H9 (cell line): Measurements from ENCODE around the gene PHGDH. TPM values are rescaled to one million over a fixed set of nuclear protein-coding genes. Genes with fewer than 3 reads are reported as not detected.

ENCODE experiments used
- DNase-seq: peaks from one replicate; pipeline ENCODE4 v3.0.0-alpha.2; 2017
- H2AFZ ChIP-seq: one replicate; pipeline ENCODE4 v1.6.1; 2013; ENCODE audit warnings: mild to moderate bottlenecking, low read length, control low read depth, moderate library complexity
- H2AK5ac ChIP-seq: 2 replicates; pipeline ENCODE4 v1.6.1; 2013; ENCODE audit warnings: low read length, control low read depth, mixed read lengths; ENCODE audit not compliant: insufficient read length
- H2BK120ac ChIP-seq: one replicate; pipeline ENCODE4 v1.6.1; 2013; ENCODE audit warnings: low read depth, mild to moderate bottlenecking, low read length, control low read depth, inconsistent platforms; ENCODE audit not compliant: poor library complexity, severe bottlenecking
- H2BK12ac ChIP-seq: 2 replicates; pipeline ENCODE4 v1.6.1; 2013; ENCODE audit warnings: low read length, control low read depth, mixed read lengths, low read depth; ENCODE audit not compliant: insufficient read length
- H2BK15ac ChIP-seq: 2 replicates; pipeline ENCODE4 v1.6.1; 2013; ENCODE audit warnings: low read depth, low read length, control low read depth
- H2BK20ac ChIP-seq: one replicate; pipeline ENCODE4 v1.6.1; 2013; ENCODE audit warnings: low read depth, mild to moderate bottlenecking, low read length, control low read depth, inconsistent platforms; ENCODE audit not compliant: poor library complexity, severe bottlenecking
- H2BK5ac ChIP-seq: 2 replicates; pipeline ENCODE4 v1.6.1; 2013; ENCODE audit warnings: low read length, control low read depth, mixed read lengths; ENCODE audit not compliant: insufficient read length
- H3K14ac ChIP-seq: 2 replicates; pipeline ENCODE4 v1.6.1; 2013; ENCODE audit warnings: low read length, control low read depth; ENCODE audit not compliant: insufficient read depth
- H3K18ac ChIP-seq: 2 replicates; pipeline ENCODE4 v1.6.1; 2013; ENCODE audit warnings: low read depth, mild to moderate bottlenecking, mixed read lengths, low read length, control low read depth; ENCODE audit not compliant: insufficient read length
- H3K23ac ChIP-seq: 2 replicates; pipeline ENCODE4 v1.6.1; 2013; ENCODE audit warnings: low read length, control low read depth, mixed read lengths, low read depth; ENCODE audit not compliant: insufficient read length
- H3K23me2 ChIP-seq: 2 replicates; pipeline ENCODE4 v1.6.1; 2013; ENCODE audit warnings: low read depth, mild to moderate bottlenecking, mixed read lengths, low read length, control low read depth; ENCODE audit not compliant: insufficient read length, poor library complexity, severe bottlenecking
- H3K27ac ChIP-seq: 2 replicates; pipeline ENCODE4 v1.5.1; 2013; ENCODE audit warnings: low read length, control low read depth, mixed read lengths, low read depth; ENCODE audit not compliant: insufficient read length
- H3K27me3 ChIP-seq: 2 replicates; pipeline ENCODE4 v1.6.1; 2013; ENCODE audit warnings: low read length, control low read depth, inconsistent platforms; ENCODE audit not compliant: insufficient read depth
- H3K4ac ChIP-seq: 2 replicates; pipeline ENCODE4 v1.6.1; 2013; ENCODE audit warnings: low read depth, mild to moderate bottlenecking, control low read depth, inconsistent platforms, low read length, moderate library complexity
- H3K4me1 ChIP-seq: 2 replicates; pipeline ENCODE4 v1.6.1; 2013; ENCODE audit warnings: low read length, control low read depth, inconsistent platforms; ENCODE audit not compliant: insufficient read depth
- H3K4me2 ChIP-seq: 2 replicates; pipeline ENCODE4 v1.6.1; 2013; ENCODE audit warnings: low read length, control low read depth, mixed read lengths; ENCODE audit not compliant: insufficient read length, insufficient read depth
- H3K56ac ChIP-seq: 2 replicates; pipeline ENCODE4 v1.6.1; 2013; ENCODE audit warnings: low read depth, mild to moderate bottlenecking, mixed read lengths, low read length, control low read depth; ENCODE audit not compliant: insufficient read length
- H3K79me1 ChIP-seq: 2 replicates; pipeline ENCODE4 v1.6.1; 2013; ENCODE audit warnings: low read depth, mild to moderate bottlenecking, moderate library complexity, low read length, control low read depth, inconsistent platforms; ENCODE audit not compliant: insufficient read depth, poor library complexity, severe bottlenecking
- H3K79me2 ChIP-seq: 2 replicates; pipeline ENCODE4 v1.6.1; 2013; ENCODE audit warnings: low read length, control low read depth, inconsistent platforms; ENCODE audit not compliant: insufficient read depth
- H3K9ac ChIP-seq: 2 replicates; pipeline ENCODE4 v1.6.1; 2013; ENCODE audit warnings: low read length, control low read depth, mixed read lengths; ENCODE audit not compliant: insufficient read length; ENCODE audit errors: extremely low read depth
- H3K9me3 ChIP-seq: one replicate; pipeline ENCODE4 v1.6.1; 2013; ENCODE audit warnings: low read depth, low read length, inconsistent platforms; ENCODE audit not compliant: control insufficient read depth
- H3T11ph ChIP-seq: one replicate; pipeline ENCODE4 v1.6.1; 2013; ENCODE audit warnings: mild to moderate bottlenecking, low read length, control low read depth, inconsistent platforms
- H4K20me1 ChIP-seq: one replicate; pipeline ENCODE4 v1.6.1; 2013; ENCODE audit not compliant: control insufficient read depth, insufficient read length, insufficient read depth
- H4K5ac ChIP-seq: 2 replicates; pipeline ENCODE4 v1.6.1; 2013; ENCODE audit warnings: low read depth, mild to moderate bottlenecking, mixed read lengths, low read length, control low read depth; ENCODE audit not compliant: insufficient read length
- H4K8ac ChIP-seq: replicated peaks from 2 replicates; pipeline ENCODE4 v1.6.1; 2013; ENCODE audit warnings: low read length, control low read depth, mixed read lengths, low read depth; ENCODE audit not compliant: insufficient read length
- H4K91ac ChIP-seq: 2 replicates; pipeline ENCODE4 v1.6.1; 2013; ENCODE audit warnings: low read depth, mild to moderate bottlenecking, moderate library complexity, mixed read lengths, low read length, control low read depth; ENCODE audit not compliant: insufficient read length
- H3K27ac Mint-ChIP-seq, 3 experiments: 2 replicates in 2 of 3; 3 replicates in 1 of 3; pipeline ENCODE4 v1.8.0; 2020 to 2021; ENCODE audit warnings: mixed read lengths in 3 of 3, mild to moderate bottlenecking in 1 of 3, moderate library complexity in 1 of 3
- H3K27me3 Mint-ChIP-seq: 2 replicates; pipeline ENCODE4 v1.8.0; 2021; ENCODE audit warnings: low read depth, mild to moderate bottlenecking, moderate library complexity, mixed read lengths
- H3K36me3 Mint-ChIP-seq, 3 experiments: 2 replicates in 2 of 3; 3 replicates in 1 of 3; pipeline ENCODE4 v1.8.0; 2020 to 2021; ENCODE audit warnings: low read depth in 3 of 3, mixed read lengths in 3 of 3; ENCODE audit not compliant: insufficient read depth in 1 of 3
- H3K4me1 Mint-ChIP-seq, 2 experiments: 2 replicates each; pipeline ENCODE4 v1.8.0; 2020; ENCODE audit warnings: mixed read lengths in 2 of 2
- H3K4me3 Mint-ChIP-seq, 2 experiments: 2 replicates in 1 of 2; 3 replicates in 1 of 2; pipeline ENCODE4 v1.8.0; 2020 to 2021; ENCODE audit warnings: mild to moderate bottlenecking in 2 of 2, mixed read lengths in 2 of 2, moderate library complexity in 1 of 2
- H3K9me3 Mint-ChIP-seq, 2 experiments: 2 replicates in 1 of 2; 3 replicates in 1 of 2; pipeline ENCODE4 v1.8.0; 2020; ENCODE audit warnings: mild to moderate bottlenecking in 2 of 2, mixed read lengths in 2 of 2, moderate library complexity in 1 of 2
- WGBS: extraction: QIAGEN DNeasy Blood & Tissue Kit; methylation state at CpG from one replicate; pipeline ENCODE4 v1.1.7; 2013; ENCODE audit warnings: missing lambda C conversion rate, low lambda C conversion rate, mixed read lengths; ENCODE audit not compliant: insufficient read length; ENCODE audit errors: extremely low coverage; 5-methylcytosine and 5-hydroxymethylcytosine counted together
- total RNA-seq: library from RNA; stranded (reverse); gene quantifications from 2 replicates; pipeline ENCODE4 v1.2.1, GENCODE V29; 2021
- TF ChIP-seq, protein P1 (sequence below): fragments of 200-600 bp; sonication (generic); conservative IDR thresholded peaks from 3 replicates; pipeline ENCODE4 v1.8.0; 2021; ENCODE audit warnings: antibody characterized with exemption, mild to moderate bottlenecking

PHGDH gene
- total RNA-seq, 1 experiment from 2014 or later = 458 TPM

GRCh38 chr1:119681560-119681959 is 30.2 kb upstream of the PHGDH start:
- H3K4me1 Mint-ChIP-seq = peaks cover 30 to 35% of the 10 kb centered on the region in 2 experiments
- no peak overlapping the region for H3K14ac ChIP-seq
- H3K23me2 ChIP-seq = no peaks in the 10 kb centered on the region
- no peak overlapping the region for H2BK12ac ChIP-seq
- H4K8ac ChIP-seq = no peak overlapping the region
- no CpG with 5 or more reads among the region's 2 CpGs for WGBS
- no peak overlapping the region for H4K91ac ChIP-seq
- H3K79me2 ChIP-seq = no peaks in the 10 kb centered on the region
- H2BK15ac ChIP-seq = no peak overlapping the region
- no peaks in the 10 kb centered on the region for H3K27me3 Mint-ChIP-seq
- no peaks in the 10 kb centered on the region for H4K20me1 ChIP-seq
- H2AK5ac ChIP-seq = no peak overlapping the region
- H3K27ac Mint-ChIP-seq = no peak overlapping the region
- no peak overlapping the region for H2BK20ac ChIP-seq
- H3K4me2 ChIP-seq = no peak overlapping the region
- no peak overlapping the region for H2BK120ac ChIP-seq
- no peak overlapping the region for H3K4me3 Mint-ChIP-seq
- no peaks in the 10 kb centered on the region; a peak in 1 of 5 replicates for H3K9me3 Mint-ChIP-seq
- no peak overlapping the region for H3K56ac ChIP-seq
- H4K5ac ChIP-seq = no peak overlapping the region
- H3T11ph ChIP-seq = no peak overlapping the region
- H2AFZ ChIP-seq = no peak overlapping the region
- no peaks in the 10 kb centered on the region for H3K36me3 Mint-ChIP-seq
- H3K4me1 ChIP-seq = peaks cover 9% of the 10 kb centered on the region
- DNase-seq = no peak
- H3K9ac ChIP-seq = no peak overlapping the region
- no peaks in the 10 kb centered on the region for H3K27me3 ChIP-seq
- H3K23ac ChIP-seq = no peak overlapping the region
- TF ChIP-seq, protein P1, sequence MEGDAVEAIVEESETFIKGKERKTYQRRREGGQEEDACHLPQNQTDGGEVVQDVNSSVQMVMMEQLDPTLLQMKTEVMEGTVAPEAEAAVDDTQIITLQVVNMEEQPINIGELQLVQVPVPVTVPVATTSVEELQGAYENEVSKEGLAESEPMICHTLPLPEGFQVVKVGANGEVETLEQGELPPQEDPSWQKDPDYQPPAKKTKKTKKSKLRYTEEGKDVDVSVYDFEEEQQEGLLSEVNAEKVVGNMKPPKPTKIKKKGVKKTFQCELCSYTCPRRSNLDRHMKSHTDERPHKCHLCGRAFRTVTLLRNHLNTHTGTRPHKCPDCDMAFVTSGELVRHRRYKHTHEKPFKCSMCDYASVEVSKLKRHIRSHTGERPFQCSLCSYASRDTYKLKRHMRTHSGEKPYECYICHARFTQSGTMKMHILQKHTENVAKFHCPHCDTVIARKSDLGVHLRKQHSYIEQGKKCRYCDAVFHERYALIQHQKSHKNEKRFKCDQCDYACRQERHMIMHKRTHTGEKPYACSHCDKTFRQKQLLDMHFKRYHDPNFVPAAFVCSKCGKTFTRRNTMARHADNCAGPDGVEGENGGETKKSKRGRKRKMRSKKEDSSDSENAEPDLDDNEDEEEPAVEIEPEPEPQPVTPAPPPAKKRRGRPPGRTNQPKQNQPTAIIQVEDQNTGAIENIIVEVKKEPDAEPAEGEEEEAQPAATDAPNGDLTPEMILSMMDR = no peak
- H3K27ac ChIP-seq = no peak overlapping the region
- no peak overlapping the region for H3K18ac ChIP-seq
- no peak overlapping the region for H3K4ac ChIP-seq
- H3K9me3 ChIP-seq = no peaks in the 10 kb centered on the region
- H3K79me1 ChIP-seq = no peaks in the 10 kb centered on the region
- no peak overlapping the region for H2BK5ac ChIP-seq
